SKM-1 (cell line): ENCODE measurements around the gene PAM.
A peak's percentile ranks its signal among the peaks of the same experiment; 100 is the strongest.
"Not testable (repeated sequence)": the region's sequence is repeated elsewhere in the genome, so short reads cannot be mapped to it uniquely, and the experiment has no call there.

Experiments used
- DNase-seq: peaks from one replicate; lab custom pipeline; 2025; ENCODE audit not compliant: unreplicated experiment; lab: John Stamatoyannopoulos, UW

Gene PAM

GRCh38 chr5:102750151-102750834, 4.8 kb upstream of the PAM start:
- DNase-seq = no peak

GRCh38 chr5:102751903-102752376, 3.2 kb upstream of the PAM start:
- not testable (repeated sequence) for DNase-seq

GRCh38 chr5:102753889-102754766, 977 bp upstream of the PAM start:
- no peak for DNase-seq

- DNase-seq = peak; percentile 61
Measured at GRCh38 chr5:102755686-102756371, 724 bp downstream of the PAM start.

GRCh38 chr5:102758576-102758975, 3.5 kb downstream of the PAM start:
- DNase-seq = no peak

- no peak for DNase-seq
Measured at GRCh38 chr5:102759289-102759688, 4.2 kb downstream of the PAM start.

GRCh38 chr5:102759700-102760099, 4.6 kb downstream of the PAM start:
- no peak for DNase-seq

GRCh38 chr5:102760815-102761214, 5.7 kb downstream of the PAM start:
- DNase-seq = no peak

- DNase-seq = no peak
Measured at GRCh38 chr5:102762095-102762534, 7.0 kb downstream of the PAM start.

- DNase-seq = no peak
Measured at GRCh38 chr5:102762562-102763227, 7.6 kb downstream of the PAM start.

- DNase-seq = no peak
Measured at GRCh38 chr5:102763734-102764133, 8.6 kb downstream of the PAM start.

- no peak for DNase-seq
Measured at GRCh38 chr5:102764381-102765004, 9.4 kb downstream of the PAM start.

GRCh38 chr5:102765350-102765749, 10.2 kb downstream of the PAM start:
- DNase-seq = no peak

GRCh38 chr5:102766295-102767090, 11.4 kb downstream of the PAM start:
- no peak for DNase-seq

- no peak for DNase-seq
Measured at GRCh38 chr5:102767862-102768261, 12.8 kb downstream of the PAM start.

- DNase-seq = no peak
Measured at GRCh38 chr5:102770803-102771202, 15.7 kb downstream of the PAM start.

- no peak for DNase-seq
Measured at GRCh38 chr5:102771435-102771834, 16.3 kb downstream of the PAM start.

- peak; percentile 55 for DNase-seq
Measured at GRCh38 chr5:102772273-102772672, 17.2 kb downstream of the PAM start.

GRCh38 chr5:102773133-102773532, 18.0 kb downstream of the PAM start:
- DNase-seq = no peak

- DNase-seq = not testable (repeated sequence)
Measured at GRCh38 chr5:102775756-102776155, 20.7 kb downstream of the PAM start.
